ENCODE results near the gene SH3RF2. TPM values are rescaled to one million over a fixed set of nuclear protein-coding genes. Genes with fewer than 3 reads are reported as not detected.

The SH3RF2 gene
- total RNA-seq, 2 experiments from 2014 or later = not detected

DNA sequence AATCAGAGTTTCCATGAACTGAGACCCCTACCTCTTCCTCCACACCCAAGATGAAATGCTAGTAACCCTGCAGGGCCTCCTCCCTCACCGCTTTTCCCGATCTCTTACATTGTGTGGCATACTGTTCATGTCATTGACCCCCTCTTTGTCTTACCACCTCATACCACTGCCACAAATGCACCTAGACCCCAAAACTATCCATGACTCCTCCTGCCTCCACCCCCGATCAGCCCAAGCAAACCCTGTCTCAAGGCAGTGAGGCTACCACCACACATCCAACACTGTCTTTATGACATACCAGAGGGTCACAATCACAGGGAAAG is 113.3 kb downstream of the SH3RF2 start:
- no peaks in the 10 kb centered on the region for H3K4me1 ChIP-seq (ENCODE audit: insufficient read depth, low read length, poor library complexity, severe bottlenecking)
- H3K4me2 ChIP-seq (ENCODE audit: low read length) = no peak overlapping the region
- intact Hi-C loops (cut with micrococcal nuclease; ENCODE audit: unreplicated experiment) = loop anchor here (5.0 to 10.0 kb wide), 2 partner anchors 83 to 365 kb away; no protein-coding TSS in a partner anchor
- no peaks in the 10 kb centered on the region for H3K9me3 ChIP-seq (ENCODE audit: low read length)
- BruUV-seq (replicated peaks) = no TSS peak
- DNase-seq (ENCODE audit: low spot score) = no peak
- H3K79me2 ChIP-seq (ENCODE audit: insufficient read depth, low read depth, low read length) = no peaks in the 10 kb centered on the region
- H3K9me2 ChIP-seq (ENCODE audit: insufficient read depth, low read length) = no peaks in the 10 kb centered on the region
- ChIA-PET POLR2A (interaction anchor here (0.6 kb wide), 1 partner anchor 1256 kb away, joined by 4 read pairs; no protein-coding TSS in a partner anchor), CTCF (ENCODE audit: unreplicated experiment) (no interaction called here)
- H3K27ac ChIP-seq (ENCODE audit: low read depth, low read length, poor library complexity, severe bottlenecking) = no peak overlapping the region
- no peak overlapping the region for H3K4me3 ChIP-seq (ENCODE audit: low read depth, low read length, poor library complexity, severe bottlenecking)
- no peak for TF ChIP-seq EZH2phosphoT487 (IDR thresholded peaks at IDR 0.05; ENCODE audit: borderline replicate concordance, low read depth, low read length)
- 0 out of 2 replicates have a peak, but pooled peaks have one; percentile 18 for TF ChIP-seq CTCF (conservative IDR thresholded peaks at IDR 0.05; ENCODE audit: low read length)
- H4K20me1 ChIP-seq (ENCODE audit: insufficient read depth, low read length) = no peaks in the 10 kb centered on the region
- H3K36me3 ChIP-seq (ENCODE audit: insufficient read depth, low read length) = no peaks in the 10 kb centered on the region
- H2AFZ ChIP-seq (ENCODE audit: low read length) = no peak overlapping the region

DNA sequence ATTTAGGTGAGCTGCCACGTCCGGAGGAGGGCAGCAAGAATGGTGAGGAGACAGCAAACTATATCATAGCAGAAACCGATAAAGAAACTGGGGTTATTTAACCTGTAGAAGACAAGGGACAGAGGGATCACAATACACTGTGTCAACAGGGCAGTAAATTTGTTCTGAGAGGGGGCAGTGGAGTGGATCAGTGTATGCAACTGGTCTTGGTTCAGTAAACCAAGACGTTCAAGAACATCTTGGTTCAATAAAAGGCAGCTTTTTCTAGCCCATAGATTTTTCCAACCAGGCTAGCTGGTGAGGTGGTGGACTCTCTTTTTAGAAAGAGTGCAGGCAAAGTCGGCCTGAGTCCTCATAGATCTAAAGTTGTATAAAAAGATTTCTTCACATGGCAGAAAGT is 113.7 kb downstream of the SH3RF2 start:
- H3K79me2 ChIP-seq (ENCODE audit: insufficient read depth, low read depth, low read length) = no peaks in the 10 kb centered on the region
- H3K27ac ChIP-seq (ENCODE audit: low read depth, low read length, poor library complexity, severe bottlenecking) = no peak overlapping the region
- no peak overlapping the region for H3K4me2 ChIP-seq (ENCODE audit: low read length)
- BruUV-seq (replicated peaks) = no TSS peak
- H3K9me2 ChIP-seq (ENCODE audit: insufficient read depth, low read length) = no peaks in the 10 kb centered on the region
- H3K4me3 ChIP-seq (ENCODE audit: low read depth, low read length, poor library complexity, severe bottlenecking) = no peak overlapping the region
- TF ChIP-seq EZH2phosphoT487 (IDR thresholded peaks at IDR 0.05; ENCODE audit: borderline replicate concordance, low read depth, low read length) (no peak), CTCF (conservative IDR thresholded peaks at IDR 0.05; ENCODE audit: low read length) (no peak)
- no peak for DNase-seq (ENCODE audit: low spot score)
- H3K4me1 ChIP-seq (ENCODE audit: insufficient read depth, low read length, poor library complexity, severe bottlenecking) = no peaks in the 10 kb centered on the region
- POLR2A ChIA-PET = interaction anchor here (0.6 kb wide), 2 partner anchors 11 to 1256 kb away, joined by 3 to 4 read pairs; no protein-coding TSS in a partner anchor
- no peaks in the 10 kb centered on the region for H3K36me3 ChIP-seq (ENCODE audit: insufficient read depth, low read length)
- CTCF ChIA-PET (ENCODE audit: unreplicated experiment) = no interaction called here
- intact Hi-C loops (cut with micrococcal nuclease; ENCODE audit: unreplicated experiment) = loop anchor here (5.0 to 10.0 kb wide), 2 partner anchors 82 to 365 kb away; no protein-coding TSS in a partner anchor
- H2AFZ ChIP-seq (ENCODE audit: low read length) = no peak overlapping the region
- no peaks in the 10 kb centered on the region for H4K20me1 ChIP-seq (ENCODE audit: insufficient read depth, low read length)
- H3K9me3 ChIP-seq (ENCODE audit: low read length) = no peaks in the 10 kb centered on the region

DNA sequence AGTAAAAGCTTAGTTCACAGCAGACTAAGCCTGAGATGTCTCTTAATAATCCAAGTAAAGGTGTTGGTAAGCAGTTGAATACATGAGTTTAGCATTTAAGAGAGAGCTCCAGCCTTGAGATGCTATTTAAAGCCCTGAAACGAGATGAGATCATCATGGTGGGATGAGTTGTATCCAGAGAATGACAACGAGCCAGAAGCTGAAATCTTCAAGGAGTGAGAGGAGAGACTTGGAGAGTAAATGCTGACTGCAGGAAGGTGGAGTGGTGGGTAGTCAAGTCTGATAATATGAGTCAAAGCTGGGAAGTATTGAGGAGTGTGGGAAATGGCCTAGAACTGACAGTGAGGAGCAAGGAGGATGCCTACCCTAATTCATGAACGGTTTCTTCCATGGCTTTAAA is 115.3 kb downstream of the SH3RF2 start:
- Histone ChIP-seq H3K27ac (ENCODE audit: low read depth, low read length, poor library complexity, severe bottlenecking) (no peak overlapping the region), H3K79me2 (ENCODE audit: insufficient read depth, low read depth, low read length) (no peaks in the 10 kb centered on the region), H3K4me1 (ENCODE audit: insufficient read depth, low read length, poor library complexity, severe bottlenecking) (no peaks in the 10 kb centered on the region), H3K9me3 (ENCODE audit: low read length) (no peaks in the 10 kb centered on the region), H4K20me1 (ENCODE audit: insufficient read depth, low read length) (no peaks in the 10 kb centered on the region), H3K36me3 (ENCODE audit: insufficient read depth, low read length) (no peaks in the 10 kb centered on the region), H3K9me2 (ENCODE audit: insufficient read depth, low read length) (no peaks in the 10 kb centered on the region), H3K4me2 (ENCODE audit: low read length) (no peak overlapping the region), H3K4me3 (ENCODE audit: low read depth, low read length, poor library complexity, severe bottlenecking) (no peak overlapping the region), H2AFZ (ENCODE audit: low read length) (no peak overlapping the region)
- ChIA-PET POLR2A (interaction anchor here (1.0 kb wide), 1 partner anchor 370 kb away, joined by 4 read pairs; no protein-coding TSS in a partner anchor), CTCF (ENCODE audit: unreplicated experiment) (no interaction called here)
- no peak for DNase-seq (ENCODE audit: low spot score)
- TF ChIP-seq CTCF (conservative IDR thresholded peaks at IDR 0.05; ENCODE audit: low read length) = no peak
- TF ChIP-seq EZH2phosphoT487 (IDR thresholded peaks at IDR 0.05; ENCODE audit: borderline replicate concordance, low read depth, low read length) = no peak
- no TSS peak for BruUV-seq (replicated peaks)
- intact Hi-C loops (cut with micrococcal nuclease; ENCODE audit: unreplicated experiment) = loop anchor here (5.0 to 10.0 kb wide), 2 partner anchors 81 to 367 kb away; no protein-coding TSS in a partner anchor

Measured in OCI-LY7 (cell line).